Stimulated activated CD8-positive, alpha-beta memory T cell treated with anti-CD3 and anti-CD28 coated beads, Interleukin-7, amount 100 ng/mL, for 24 hours (primary cell): ENCODE data around the gene KIF16B.

Source experiments
- DNase-seq: peaks from one replicate; pipeline ENCODE4 v3.0.0-alpha.2; 2020; ENCODE audit warnings: low read depth

The KIF16B gene

GRCh38 chr20:16352321-16352720, 220.9 kb downstream of the KIF16B start:
- DNase-seq = no peak

GRCh38 chr20:16351415-16351814, 221.8 kb downstream of the KIF16B start:
- no peak for DNase-seq

- DNase-seq = no peak
These were observed 222.8 kb downstream of the KIF16B start for GRCh38 chr20:16350465-16350864.

GRCh38 chr20:16349523-16350260, 223.6 kb downstream of the KIF16B start:
- no peak for DNase-seq

GRCh38 chr20:16346956-16347355, 226.3 kb downstream of the KIF16B start:
- no peak for DNase-seq

- no peak for DNase-seq
These were observed 235.5 kb downstream of the KIF16B start for GRCh38 chr20:16337707-16338106.

- DNase-seq = no peak
These were observed 245.6 kb downstream of the KIF16B start for GRCh38 chr20:16327606-16328005.

GRCh38 chr20:16321291-16321690, 252.0 kb downstream of the KIF16B start:
- DNase-seq = no peak

- DNase-seq = no peak
These were observed 255.5 kb downstream of the KIF16B start for GRCh38 chr20:16317445-16318362.

GRCh38 chr20:16316513-16316912, 256.7 kb downstream of the KIF16B start:
- DNase-seq = no peak

- no peak for DNase-seq
These were observed 258.5 kb downstream of the KIF16B start for GRCh38 chr20:16314748-16315159.

GRCh38 chr20:16314320-16314719, 258.9 kb downstream of the KIF16B start:
- DNase-seq = no peak

GRCh38 chr20:16313917-16314316, 259.3 kb downstream of the KIF16B start:
- no peak for DNase-seq

- DNase-seq = no peak
These were observed 260.2 kb downstream of the KIF16B start for GRCh38 chr20:16312998-16313397.

GRCh38 chr20:16311756-16312155, 261.5 kb downstream of the KIF16B start:
- no peak for DNase-seq

GRCh38 chr20:16308754-16309153, 264.5 kb downstream of the KIF16B start:
- no peak for DNase-seq

GRCh38 chr20:16302818-16303217, 270.4 kb downstream of the KIF16B start:
- no peak for DNase-seq

GRCh38 chr20:16301986-16302385, 271.3 kb downstream of the KIF16B start:
- DNase-seq = no peak

GRCh38 chr20:16299897-16300296, 273.4 kb downstream of the KIF16B start:
- no peak for DNase-seq

GRCh38 chr20:16296931-16297330, 276.3 kb downstream of the KIF16B start:
- no peak for DNase-seq

- no peak for DNase-seq
These were observed 277.7 kb downstream of the KIF16B start for GRCh38 chr20:16295534-16295933.

GRCh38 chr20:16293590-16293989, 279.7 kb downstream of the KIF16B start:
- DNase-seq = no peak

GRCh38 chr20:16292226-16292880, 280.9 kb downstream of the KIF16B start:
- no peak for DNase-seq
